HG03139 (cell line): ENCODE measurements around the gene LDAH.
A peak's percentile ranks its signal among the peaks of the same experiment; 100 is the strongest.
"Not testable (repeated sequence)": the region's sequence is repeated elsewhere in the genome, so short reads cannot be mapped to it uniquely, and the experiment has no call there.

Experiments
- ATAC-seq: cut with Tn5 transposase; IDR thresholded peaks from one replicate; pipeline ENCODE4 v1.9.1; 2021; ENCODE audit not compliant: unreplicated experiment

The LDAH gene

DNA sequence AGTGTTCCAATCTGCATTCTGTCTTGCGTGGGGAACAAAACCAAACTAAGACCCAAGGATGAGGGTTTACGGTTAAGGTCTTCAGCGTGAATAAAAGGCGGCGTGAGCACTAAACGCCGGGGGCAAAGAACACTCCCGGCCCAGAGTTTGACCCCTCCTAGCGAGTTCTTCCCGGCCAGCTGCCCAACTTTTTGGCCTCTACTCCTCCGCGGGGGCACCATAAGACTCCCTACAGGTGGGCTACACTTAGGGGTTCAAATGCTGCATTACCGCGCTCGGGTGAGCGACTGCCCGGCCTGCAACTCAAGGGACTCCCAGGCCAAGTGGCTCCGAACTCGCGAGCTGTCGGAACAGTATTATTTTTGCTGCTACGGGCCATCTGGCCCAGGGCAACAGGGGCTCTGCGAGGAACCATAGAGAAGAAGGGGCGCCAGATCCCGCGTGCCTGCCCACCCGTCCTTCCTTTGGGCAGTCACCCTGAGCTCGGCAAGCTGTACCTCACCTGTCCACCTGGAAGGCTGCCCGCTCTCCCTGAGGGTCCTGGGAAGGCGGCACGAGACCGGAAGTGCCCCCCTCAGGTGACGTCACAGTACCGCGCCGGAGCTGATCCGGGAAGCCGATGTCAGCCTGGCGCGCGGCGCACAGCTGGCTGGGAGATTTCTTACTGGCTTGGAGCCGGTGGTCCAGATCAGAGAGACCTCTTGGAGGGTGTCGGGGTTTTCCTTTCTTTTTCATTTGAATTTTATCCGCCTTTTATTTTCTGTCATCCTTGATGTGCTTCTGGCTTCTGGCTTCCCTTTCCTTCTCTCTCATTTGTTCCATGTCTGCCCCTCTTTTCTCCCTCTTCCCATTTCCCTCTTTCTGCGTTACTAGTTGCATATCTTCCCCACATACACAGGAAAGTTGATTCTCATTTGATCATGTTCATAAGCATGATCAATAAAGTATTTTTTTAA is at the start of gene LDAH:
TSS of gene LDAH (minus strand) at position 567 of the 956 bp plus-strand sequence. CDS start 21,638 bp downstream, outside the sequence.
- ATAC-seq = peak; percentile 90

DNA sequence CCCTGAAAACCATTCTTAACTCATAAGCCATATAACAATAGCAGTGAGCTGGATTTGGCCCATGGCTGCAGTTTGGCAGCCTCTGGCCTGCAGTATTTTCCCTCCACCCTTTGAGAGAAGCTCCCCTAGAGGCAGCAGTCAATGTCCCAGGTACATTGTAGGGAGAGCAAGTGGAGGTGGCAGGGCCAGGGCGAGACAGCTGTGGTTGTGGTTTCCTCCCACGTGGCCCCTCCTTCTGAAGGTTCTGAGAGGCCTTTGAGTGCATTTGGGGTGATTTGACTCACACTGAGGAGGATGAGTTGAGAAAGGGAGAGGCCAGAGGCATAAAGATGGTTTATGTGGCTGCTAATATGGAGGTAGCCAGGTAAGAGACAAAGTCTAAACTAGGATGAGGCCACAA is 45.5 kb upstream of the LDAH start:
- peak; percentile 100 for ATAC-seq

DNA sequence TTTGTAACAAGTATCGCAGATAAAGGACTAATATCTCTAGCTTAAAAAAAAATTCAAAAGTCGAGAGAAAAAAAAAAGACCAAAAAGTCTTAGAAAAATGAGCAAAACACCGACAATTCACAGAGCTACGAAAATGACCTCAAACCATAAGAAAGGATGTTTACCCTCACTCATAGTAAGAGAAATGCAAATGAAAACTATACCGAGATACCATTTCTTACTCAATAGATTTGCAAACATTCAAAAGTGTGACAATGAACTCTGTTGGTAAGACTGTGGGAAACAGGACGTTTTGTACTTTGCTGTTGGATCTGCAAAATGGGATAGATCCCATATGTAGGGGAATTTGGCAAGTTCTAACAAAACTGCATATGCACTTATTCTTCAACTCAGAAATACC is 39.9 kb upstream of the LDAH start:
- ATAC-seq = no peak

DNA sequence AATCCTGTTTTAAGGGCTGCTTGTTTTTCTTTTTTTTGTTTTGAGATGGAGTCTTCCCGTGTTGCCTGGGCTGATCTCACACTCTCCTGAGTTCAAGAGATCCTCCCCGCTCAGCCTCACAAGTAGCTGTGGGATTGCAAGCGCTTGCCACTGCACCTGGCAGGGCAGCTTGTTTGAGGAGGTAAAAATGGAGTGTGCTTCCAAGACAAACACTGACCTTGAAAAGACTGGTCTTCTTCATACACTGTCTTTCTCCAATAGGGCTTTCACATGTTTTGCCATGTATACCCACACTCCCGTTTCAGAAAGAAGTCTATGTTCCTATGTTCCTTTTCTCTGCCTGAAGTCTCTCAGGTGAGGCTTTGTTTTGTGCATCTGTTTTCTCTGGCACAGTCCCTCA is 32.6 kb upstream of the LDAH start:
- ATAC-seq = no peak

DNA sequence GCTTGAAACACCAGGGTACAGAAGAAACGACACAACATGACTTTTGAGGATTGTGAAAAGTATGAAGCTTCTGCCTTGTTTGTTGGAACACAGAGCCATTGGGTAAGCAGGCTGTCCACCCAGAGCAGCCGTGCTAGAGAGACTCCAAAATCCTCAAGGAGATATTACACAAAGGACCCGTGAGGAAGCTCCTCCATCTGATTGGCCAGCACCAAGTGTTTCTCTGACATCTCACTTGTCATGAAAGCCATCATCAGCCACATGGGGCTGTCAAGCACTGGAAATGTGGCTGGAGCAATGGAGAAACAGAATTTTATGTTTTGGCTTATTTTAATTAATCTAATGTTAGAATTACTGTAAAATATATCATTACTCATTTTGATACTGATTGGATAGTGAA is 29.8 kb upstream of the LDAH start:
- ATAC-seq = no peak

DNA sequence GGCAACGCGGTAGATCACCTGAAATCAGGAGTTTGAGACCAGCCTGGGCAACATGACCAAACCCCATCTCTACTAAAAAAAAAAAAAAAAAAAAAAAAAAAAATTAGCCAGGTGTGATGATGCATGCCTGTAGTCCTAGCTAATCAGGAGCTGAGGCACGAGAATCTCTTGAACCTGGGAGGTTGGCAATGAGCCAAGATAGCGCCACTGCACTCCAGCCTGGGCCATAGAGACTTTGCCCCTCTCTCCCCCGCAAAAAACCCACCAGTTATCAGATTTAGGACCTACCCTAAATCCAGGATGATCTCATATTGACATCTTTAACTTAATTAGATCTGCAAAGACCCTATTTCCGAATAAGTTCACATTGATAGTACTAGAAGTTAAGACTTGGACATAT is 29.2 kb upstream of the LDAH start:
- no peak for ATAC-seq

DNA sequence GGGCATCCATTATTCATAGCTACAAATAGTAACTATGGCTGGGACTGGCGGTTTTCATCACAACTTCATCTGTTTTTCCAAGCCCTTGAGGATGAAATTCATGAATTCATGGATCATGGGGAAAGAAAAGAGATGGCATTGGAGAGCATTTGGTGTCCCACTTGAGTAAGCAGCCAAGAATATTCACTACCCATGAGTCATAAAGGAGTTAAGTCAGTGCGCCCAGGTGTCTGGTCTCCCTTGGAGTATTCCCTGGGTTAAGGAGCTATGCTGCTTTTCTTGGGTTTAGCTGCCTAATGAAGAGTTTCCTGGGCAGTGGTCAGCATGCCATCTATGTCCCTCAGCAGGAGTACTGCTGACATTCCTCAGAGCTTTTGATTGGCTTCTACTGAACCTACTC is 21.3 kb upstream of the LDAH start:
- ATAC-seq = no peak

DNA sequence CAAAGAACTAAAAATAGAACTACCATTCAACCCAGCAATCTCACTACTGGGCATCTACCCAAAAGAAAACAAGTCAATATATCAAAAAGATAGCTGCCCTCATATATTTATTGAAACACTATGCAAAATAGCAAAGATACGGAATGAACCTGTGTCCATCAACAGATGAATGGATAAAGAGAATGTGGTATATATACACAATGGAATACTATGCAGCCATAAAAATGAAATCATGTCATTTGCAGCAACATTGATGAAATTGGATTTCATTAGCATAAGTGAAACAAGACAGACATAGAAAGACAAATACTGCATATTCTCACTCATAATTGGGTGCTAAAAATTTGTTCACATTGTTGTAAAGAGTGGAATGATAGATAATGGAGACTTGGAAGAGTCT is 16.2 kb upstream of the LDAH start:
- no peak for ATAC-seq

DNA sequence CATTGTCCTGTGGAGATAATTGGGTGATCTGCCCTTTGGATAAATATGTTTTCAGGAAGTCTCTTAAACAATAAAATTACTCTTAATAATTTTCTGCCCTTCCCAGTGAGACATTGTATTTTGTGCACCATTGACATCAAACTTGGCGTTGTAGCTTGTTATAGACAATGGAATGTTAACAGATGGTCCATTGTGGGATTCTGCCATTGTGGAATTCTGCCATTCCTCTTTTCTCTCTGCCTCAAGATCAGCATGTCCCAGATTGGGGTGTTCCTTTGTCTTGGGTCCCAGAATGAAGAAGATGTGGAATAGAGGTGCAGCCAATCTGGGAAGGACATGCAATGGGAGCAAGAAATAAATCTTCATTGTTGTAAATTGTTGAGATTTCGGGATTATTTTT is 15.1 kb upstream of the LDAH start:
- no peak for ATAC-seq

DNA sequence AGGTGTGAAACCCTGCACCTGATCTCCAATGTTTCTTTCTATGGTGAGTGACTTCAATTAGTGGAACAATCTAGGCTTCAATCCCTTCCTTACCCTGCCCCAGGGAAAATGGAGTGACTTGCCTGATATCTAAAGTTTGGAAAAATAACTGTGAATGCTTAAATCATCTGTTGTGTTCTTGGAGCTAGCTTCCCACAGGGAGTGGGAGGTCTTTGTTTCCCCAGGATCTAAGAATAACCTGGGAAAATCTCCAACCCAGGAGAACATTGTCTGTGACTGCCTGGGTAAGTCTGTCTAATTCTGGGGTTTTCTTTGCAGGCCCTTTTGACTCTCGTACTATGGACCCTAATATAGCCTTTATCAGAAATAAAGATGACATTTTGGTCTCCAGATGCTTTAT is 13.6 kb upstream of the LDAH start:
- ATAC-seq = no peak

DNA sequence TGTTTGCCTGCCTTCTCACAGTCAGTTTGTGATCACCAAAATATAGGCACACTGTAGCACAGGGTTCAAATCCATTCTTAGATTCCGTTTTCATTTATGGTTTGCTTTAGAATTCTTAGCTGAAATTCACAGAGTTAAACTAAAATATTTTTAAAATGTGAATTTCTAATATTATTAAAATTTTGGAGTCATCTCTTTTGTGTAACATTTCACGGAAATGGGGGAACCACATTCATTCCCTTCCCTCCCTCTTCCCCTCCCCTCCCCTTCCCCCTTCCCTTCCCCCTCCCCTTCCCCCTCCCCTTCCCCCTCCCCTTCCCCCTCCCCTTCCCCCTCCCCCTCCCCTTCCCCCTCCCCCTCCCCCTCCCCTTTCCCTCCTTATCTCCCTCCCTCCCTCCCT is 11.4 kb upstream of the LDAH start:
- ATAC-seq = no peak

DNA sequence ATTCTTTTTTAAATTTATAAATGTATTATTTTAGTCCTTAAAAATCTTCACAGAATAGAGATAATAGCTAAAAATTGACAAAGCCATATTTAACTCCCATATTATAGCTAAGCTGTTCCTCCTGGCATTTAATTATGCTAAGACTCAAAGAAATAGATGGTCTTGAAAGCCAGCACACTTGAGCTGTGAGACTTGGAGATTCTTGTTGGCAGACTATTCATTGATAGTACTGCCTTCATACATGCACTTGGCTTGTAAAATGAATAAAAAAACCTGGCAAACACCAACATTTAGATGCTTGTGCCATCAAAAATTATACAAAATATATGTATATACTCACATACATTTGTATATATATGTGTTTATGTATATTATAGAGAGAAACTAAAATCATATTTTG is 9.7 kb upstream of the LDAH start:
- no peak for ATAC-seq

DNA sequence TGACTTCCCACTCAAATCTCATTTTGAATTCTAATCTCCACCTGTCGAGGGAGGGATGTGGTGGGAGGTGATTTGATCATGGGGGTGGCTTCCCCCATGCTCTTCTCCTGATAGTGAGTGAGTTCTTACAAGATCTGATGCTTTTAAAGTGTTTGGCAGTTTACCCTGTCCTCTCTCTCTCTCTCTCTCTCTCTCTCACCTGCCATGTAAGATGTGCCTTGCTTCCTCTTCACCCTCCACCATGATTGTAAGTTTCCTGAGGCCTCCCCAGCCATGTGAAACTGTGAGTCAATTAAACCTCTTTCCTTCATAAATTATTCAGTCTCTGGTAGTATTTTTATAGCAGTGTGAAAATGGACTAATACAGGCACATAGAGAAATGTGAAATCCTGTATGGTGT is 7.0 kb upstream of the LDAH start:
- ATAC-seq = no peak

DNA sequence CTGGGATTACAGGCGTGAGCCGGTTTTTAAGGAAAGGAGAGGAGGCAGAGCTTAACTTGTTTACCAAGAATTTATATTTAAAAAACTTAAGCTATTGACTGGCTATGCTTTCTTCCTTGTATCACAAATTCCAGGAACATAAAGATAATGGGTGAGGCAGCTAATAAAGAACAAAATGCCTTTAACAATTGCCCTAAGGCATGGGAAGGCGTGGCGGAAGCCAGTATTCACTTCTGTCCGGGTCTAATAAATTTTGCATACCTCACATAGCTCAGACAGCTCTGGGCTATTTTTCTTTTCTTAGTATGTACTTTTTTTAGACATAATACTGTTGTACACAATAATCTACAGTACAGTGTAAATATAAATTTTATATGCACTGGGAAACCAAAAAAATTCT is 1.0 kb upstream of the LDAH start:
- ATAC-seq = no peak

DNA sequence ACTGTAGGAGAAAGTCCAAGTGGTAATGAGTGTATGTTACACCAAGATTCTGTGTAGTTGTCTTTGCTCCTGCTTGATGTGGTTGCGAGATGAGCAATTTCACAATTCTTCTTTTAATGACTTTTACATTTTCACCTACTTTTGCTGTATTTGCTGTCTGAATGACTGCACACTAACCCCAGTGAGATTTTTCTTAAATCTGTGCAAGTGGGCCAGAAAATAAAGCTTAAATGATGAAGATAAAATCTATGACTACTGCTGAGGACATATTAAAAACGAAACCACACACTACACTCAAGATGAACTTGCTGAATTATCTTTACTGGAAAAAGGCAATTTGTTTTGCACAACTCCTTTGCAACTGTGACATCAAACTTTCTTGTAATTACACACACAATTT is 4.1 kb downstream of the LDAH start:
- ATAC-seq = no peak

DNA sequence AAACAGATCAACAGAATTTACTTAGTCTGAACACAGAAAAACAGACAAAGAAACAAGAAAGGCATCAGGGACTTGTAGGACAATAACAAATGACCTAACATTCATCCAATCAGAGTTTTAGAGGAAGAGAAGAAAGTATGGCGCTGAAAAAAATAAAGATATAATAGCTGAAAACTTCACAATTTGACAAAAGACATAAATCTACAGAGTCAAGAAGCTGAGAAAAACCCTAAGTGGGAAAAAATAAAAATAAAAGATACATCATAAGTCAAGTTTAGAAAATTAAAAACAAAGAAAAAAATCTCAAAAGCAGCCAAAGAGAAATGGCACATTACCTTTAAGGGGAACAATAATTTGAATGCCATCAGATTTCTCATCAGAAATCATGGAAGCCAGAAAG is 7.7 kb downstream of the LDAH start:
- ATAC-seq = no peak

DNA sequence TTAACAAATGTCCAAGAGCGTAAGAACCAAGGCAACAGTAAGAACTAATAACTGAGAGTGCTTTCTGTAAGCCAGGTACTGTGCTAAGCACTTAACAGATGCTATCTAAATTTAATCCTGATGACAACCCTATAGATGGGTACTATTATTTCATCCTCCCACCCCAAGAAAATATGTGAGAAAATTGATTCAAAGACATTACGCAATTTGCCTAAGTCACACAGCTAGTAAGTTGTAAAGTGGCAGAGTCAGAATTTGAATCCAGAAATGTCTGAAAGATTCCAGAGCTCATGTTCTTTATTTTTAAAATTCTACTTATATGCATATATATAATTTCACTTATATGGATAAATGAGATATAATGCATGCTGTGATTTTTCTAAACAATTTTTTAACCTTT is 10.1 kb downstream of the LDAH start:
- ATAC-seq = no peak

DNA sequence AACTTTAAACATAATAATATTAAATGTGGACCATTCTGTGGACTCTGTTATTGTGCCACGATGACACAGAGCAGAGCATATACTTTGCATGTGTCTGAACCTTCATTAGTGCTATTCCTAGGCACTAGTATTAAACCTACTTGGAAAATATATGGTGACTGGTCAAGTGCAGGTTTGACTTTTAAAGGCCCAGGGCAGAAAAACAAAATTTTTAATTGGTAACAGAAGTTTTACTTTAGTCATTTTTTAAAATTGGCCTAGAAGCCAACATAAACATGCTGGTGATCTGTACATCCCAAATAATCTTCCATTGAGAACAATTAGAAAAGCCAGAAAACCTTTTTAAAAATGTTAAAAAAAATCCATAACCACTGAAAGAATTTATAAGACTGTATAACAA is 16.6 kb downstream of the LDAH start:
- ATAC-seq = no peak

DNA sequence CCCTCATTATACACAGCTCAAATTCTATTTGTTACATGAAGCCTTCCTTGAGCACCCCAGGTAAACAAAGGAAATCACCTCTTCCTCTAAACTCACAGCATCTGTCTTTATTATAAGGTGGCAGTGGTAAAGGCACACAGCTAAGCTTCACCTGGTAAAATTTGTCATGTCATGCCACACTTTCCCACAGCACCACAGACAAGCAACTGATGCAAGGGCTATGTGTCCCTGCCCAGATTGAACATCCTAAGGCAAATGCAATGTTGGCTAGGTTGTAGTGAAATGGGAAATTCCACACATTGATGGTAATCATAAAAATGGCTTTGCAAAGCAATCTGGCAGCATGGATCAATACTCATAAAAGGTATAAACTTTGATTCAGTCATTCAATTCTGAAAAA is 18.9 kb downstream of the LDAH start:
- no peak for ATAC-seq

DNA sequence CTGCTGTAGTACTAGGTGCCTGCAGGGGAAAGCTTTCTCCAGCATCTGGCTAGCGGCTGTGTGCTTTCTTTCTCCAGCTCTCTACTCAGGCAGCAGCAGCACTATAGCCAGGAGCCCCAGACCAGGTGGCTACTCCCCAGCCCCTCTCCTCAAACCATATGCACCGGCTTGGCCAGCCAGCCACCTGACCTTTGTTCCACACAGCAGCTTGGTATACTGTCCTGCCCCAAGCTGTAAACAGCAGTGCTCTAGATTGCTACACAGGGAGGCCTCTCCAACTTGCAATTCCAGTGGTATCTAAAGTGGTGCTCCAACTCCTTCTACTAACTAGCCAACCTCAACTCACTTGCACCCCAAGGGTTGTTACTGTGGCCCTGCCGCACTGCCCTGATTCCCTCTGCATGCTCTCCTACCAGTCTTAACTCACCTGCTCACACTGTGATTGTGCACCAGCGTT is 19.6 kb downstream of the LDAH start:
- no peak for ATAC-seq

DNA sequence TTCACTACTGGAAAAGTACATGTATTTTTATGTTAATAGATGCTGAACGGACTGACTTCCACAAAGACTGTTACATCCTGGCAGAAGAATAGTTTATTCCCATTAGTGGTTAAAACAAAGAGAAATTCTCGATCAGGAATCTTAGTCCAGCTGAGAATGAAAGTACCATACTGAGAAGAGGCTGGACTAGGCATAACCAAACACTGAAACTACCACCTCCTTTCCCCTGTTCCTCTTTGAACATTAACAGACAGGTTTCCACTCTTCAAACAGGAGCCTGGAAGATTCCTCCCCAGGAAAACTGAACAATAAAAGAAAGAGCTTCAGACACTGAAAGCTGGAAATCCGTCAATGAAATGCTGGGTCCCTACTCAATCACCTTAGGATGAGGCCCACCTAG is 25.8 kb downstream of the LDAH start:
- ATAC-seq = peak; percentile 51

DNA sequence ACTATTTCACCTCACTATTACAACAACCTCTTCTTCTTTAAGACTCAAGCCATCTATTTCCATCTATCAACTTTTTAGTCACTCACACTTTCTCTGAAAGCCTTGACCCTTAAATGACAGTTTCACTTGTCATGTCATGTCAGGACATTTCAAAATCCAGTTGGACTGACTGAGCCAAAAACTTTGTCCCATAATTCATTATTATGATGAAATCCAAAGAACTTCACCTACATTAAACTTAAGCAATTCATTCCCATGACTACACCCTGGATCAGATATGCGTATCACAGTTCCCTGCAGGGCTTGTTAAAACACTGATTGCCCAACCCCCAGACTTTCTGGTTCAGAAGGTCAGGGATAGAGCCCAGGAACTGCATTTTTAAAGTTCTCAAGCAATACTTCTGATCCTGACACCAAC is 26.5 kb downstream of the LDAH start:
- no peak for ATAC-seq

DNA sequence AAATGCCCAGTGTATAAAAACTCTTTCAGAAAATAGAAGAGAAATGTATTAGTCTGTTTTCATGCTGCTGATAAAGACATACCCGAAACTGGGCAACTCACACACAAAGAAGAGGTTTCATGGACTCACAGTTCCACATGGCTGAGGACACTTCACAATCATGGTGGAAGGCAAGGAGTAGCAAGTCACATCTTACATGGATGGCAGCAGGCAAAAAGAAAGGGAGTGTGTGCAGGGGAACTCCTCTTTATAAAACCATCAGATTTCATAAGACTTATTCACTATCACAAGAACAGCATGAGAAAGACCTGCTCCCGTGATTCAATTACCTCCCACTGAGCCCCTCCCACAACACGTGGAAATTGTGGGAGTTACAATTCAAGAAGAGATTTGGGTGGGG is 29.0 kb downstream of the LDAH start:
- ATAC-seq = not testable (repeated sequence)
